NCI-H526 treated with DMSO at 0.1 percent for 48 hours (cell line): ENCODE data around the gene DTNBP1.

Experiments used
- DNase-seq: peaks from one replicate; lab custom pipeline; 2025; lab: John Stamatoyannopoulos, UW

DTNBP1 gene, protein sequence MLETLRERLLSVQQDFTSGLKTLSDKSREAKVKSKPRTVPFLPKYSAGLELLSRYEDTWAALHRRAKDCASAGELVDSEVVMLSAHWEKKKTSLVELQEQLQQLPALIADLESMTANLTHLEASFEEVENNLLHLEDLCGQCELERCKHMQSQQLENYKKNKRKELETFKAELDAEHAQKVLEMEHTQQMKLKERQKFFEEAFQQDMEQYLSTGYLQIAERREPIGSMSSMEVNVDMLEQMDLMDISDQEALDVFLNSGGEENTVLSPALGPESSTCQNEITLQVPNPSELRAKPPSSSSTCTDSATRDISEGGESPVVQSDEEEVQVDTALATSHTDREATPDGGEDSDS

GRCh38 chr6:15662326-15663129 lies at the start of gene DTNBP1:
DTNBP1 (minus strand) TSS chr6:15663028; CDS start chr6:15662869, 159 bp downstream.
- DNase-seq: peak; percentile 73

- no peak for DNase-seq
Observed at GRCh38 chr6:15709651-15710269, 46.9 kb upstream of the DTNBP1 start.

DNA sequence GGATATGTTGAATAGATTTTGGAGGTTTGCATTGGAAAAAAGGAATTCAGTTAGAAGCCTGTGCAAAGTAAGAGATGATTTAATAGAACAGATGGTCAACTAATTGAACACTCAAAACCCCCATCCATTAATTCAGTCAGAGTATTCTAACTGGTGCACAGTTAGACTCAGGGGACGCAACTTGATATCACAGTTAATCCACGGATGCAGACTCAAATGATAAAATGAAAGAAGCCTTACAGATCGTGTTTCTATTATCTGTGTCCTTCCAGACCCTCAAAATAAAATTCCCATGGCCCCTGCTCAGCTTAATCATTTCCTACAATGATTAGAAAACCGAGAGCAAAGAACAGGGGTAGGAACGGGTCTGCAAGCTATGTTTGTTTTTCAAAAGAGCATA lies 45.4 kb upstream of the DTNBP1 start:
- no peak for DNase-seq

DNA sequence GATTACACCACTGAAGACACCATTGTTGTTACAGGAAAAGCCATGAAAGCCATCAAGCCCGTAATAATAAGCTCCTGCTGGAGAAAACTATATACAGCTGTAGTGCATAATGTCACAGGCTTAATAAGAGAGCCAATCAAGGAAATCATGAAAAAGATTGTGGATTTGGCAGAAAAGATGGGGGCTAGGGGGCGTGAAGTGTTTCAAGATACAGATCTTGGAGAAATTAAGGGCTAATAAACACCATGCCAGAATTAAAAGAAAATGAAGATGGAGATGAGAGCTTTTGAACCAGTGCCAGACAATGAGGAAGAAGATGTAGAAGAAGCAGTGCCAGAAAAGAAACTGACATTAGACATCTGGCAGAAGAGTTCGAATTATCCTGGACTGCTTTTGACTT lies 43.2 kb upstream of the DTNBP1 start:
- no peak for DNase-seq

DNA sequence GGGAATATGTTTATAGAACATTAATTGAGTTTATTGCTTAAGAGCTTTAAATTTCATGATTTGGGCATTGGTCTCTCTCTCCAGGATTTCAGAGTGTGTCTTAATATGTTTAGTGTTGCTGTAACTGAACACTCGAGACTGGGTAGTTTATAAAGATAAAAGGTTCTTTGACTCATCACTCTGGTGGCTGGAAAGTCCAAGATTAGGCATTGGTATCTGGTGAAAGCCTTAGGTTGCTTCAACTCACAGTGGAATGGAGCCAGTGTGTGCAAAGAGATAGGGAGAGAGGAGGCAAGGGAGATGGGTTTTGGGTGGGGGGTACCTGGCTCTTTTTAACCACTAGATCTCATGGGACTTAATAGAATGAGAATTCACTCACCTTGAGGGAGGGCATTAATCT lies 35.6 kb upstream of the DTNBP1 start:
- DNase-seq: no peak

DNA sequence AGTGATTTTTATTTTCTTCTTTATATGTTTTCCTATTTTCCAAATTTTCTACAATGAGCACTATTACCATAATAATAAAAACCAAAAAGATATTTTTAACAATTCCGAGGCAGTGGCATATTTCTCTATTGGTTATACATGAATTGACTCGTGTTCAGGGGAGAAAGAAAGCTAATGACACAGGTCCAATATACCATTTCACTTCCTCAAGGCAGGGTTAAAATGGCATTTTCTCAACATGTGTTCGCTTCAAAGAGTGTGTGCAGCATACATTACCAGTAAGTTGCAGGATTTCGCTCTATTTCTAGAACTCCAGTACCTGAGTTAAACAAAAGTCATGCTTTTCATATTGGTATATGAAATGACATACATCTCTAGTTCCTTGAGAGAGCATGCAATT lies 35.1 kb upstream of the DTNBP1 start:
- no peak for DNase-seq

- DNase-seq: peak; percentile 77
Observed at GRCh38 chr6:15691250-15691869, 28.5 kb upstream of the DTNBP1 start.

GRCh38 chr6:15690510-15690909 lies 27.7 kb upstream of the DTNBP1 start:
- DNase-seq: no peak

DNA sequence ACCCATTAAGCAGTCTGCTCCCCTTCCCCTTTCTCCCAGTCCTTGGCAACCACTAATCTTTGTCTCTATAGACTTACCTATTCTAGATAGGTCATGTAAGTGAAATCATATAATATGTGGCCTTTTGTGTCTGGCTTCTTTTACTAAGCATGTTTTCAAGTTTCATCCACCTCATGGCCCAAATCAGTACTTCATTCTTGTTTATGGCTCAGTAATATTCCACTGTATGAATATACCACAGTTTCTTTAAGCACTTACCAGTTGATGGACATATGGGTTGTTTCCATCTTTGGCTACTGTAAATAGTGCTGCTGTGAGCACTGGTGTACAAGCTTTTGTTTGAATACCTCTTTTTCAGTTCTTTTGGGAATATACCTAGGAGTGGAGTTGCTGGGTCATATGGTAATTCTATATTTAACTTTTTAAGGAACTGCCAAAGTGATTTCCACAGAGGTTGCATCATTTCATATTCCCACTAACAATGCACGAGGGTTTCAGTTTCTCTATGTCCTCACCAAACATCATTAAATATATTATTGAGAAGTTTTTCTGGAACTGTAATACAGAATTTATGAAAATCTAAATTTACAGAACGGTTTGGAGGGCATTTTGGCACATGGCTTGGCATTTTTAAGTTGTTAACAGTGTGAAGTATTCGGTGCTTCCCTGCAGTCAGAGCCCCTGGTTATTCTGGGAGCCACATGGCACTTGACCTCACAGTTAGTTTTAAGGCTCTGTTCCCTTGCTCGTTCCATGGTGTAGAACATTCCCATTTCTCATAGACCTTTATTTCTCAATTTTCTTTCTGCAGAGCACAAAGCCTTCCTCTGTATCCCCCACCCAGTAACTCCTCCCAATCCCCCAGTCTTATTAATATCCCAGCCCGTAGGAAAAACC lies 27.0 kb upstream of the DTNBP1 start:
- no peak for DNase-seq

GRCh38 chr6:15685619-15686018 lies 22.8 kb upstream of the DTNBP1 start:
- DNase-seq: no peak

DNA sequence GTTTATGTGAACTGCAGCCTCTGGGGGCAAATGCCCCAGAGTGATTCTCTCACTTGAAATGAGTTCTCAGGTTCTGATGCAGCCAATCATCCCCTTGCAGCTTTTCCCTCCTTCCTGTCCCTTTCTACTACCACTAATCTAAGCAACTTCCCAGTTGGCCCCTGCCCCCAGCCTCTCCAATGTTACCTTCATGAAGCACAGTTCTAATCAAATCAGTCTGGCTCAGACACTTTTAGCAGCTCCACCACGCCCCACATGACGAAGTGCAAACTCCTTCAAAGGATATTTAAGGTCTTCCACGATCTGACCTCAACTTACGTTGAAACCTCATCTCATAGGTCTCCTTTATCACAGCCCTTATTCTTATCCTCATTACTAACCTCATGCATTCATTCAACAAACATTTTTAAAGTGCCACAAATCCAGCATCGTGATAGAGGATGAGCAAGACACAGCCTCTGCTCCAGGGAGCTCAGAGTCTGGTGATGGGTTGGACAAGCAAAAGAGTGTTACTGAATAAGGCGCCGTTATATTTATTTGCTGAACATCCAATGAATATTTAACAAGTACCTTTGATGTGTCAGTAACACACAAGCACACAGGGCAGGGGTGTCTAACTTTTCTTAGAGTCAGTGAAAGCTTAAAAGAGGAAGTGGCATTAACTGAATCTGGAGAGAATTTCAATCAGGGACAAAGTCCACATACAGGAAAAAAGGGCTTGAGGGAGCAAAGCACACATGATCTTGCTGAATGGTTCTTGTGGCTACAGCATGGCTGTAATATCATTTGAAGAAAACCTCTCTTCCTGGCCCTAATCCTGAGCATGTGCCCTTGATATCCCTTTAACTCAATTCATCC lies 20.4 kb upstream of the DTNBP1 start:
- DNase-seq: no peak

GRCh38 chr6:15681946-15682345 lies 19.1 kb upstream of the DTNBP1 start:
- no peak for DNase-seq

- DNase-seq: no peak
Observed at GRCh38 chr6:15678514-15678913, 15.7 kb upstream of the DTNBP1 start.

GRCh38 chr6:15677822-15678221 lies 15.0 kb upstream of the DTNBP1 start:
- no peak for DNase-seq

- DNase-seq: no peak
Observed at GRCh38 chr6:15675536-15676220, 12.8 kb upstream of the DTNBP1 start.

DNA sequence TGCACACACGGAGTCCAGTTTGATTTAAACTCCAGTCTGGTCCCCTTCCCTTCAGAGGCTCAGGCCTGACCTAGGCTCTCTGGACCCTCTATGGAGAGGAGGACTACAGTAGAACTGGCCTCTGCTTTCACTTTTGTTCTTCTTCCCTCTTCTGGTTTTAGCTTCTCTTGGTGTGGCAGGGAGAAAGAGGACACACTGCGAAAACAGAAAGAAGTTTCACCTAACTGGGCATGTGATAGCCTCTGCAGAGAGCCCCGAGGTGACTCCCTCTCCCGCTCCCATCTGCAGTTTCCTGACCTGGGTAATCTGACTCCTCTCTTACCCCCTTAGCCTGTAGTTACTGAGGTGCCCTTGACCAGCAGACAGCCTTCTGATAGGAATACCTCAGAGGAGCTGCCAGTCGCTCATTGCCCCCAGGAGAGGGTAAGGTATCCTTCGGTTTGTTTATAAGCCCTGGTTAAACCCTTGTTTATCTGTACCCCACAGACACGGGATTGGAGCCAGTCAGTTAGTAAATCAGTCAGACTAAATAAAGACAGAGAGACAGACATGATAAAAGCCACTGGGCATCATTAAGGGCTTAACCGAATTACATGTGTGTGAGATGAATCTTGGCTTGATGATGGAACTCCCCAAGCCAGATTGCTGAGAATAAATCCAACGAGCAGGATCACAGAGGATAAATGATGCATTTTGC lies 12.0 kb upstream of the DTNBP1 start:
- DNase-seq: no peak

- no peak for DNase-seq
Observed at GRCh38 chr6:15673666-15674065, 10.8 kb upstream of the DTNBP1 start.

DNA sequence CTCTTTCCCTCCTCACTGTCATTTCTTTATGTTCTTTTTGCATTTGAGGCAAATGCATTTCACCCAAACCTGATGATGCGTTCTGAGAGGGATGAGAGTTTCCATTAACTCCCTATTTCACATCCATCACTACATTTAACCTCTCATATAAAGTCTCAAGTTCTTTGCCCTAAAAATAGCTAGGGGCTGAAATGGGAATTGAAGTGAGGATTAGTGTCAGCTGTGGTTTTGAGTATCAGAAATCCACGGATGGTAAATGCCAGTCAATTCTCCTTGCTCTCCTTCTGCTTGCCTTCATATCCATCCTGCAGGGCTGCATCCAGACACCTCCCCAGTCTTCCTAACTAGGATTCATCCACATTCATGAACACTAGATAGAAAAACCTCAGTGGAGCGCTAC lies 10.0 kb upstream of the DTNBP1 start:
- DNase-seq: no peak

DNA sequence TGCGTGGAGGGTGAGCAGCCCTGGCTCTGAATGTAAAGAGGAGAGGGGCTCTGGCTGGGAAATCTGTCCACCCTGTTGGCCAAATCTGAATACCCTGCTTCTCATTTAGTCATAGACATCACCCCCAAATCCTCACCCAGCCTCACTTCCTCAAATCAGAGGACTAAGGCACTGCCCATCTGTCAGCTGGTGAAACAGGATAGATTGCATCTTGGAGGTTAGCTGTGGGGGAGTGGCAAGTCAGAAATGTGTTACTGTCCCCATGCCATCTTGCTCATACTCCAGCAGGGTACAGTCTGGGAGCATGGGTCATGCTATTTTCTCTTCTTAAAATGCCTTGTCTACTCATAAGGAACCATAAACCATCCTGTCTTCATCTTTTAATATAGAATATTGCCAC lies 9.5 kb upstream of the DTNBP1 start:
- DNase-seq: no peak
